ENCODE measurements around the gene DOK7. TPM values are rescaled to one million over a fixed set of nuclear protein-coding genes. Genes with fewer than 3 reads are reported as not detected.
A peak's percentile ranks its signal among the peaks of the same experiment; 100 is the strongest.

The DOK7 gene
- polyA plus RNA-seq, 3 donors, result not detected

DNA sequence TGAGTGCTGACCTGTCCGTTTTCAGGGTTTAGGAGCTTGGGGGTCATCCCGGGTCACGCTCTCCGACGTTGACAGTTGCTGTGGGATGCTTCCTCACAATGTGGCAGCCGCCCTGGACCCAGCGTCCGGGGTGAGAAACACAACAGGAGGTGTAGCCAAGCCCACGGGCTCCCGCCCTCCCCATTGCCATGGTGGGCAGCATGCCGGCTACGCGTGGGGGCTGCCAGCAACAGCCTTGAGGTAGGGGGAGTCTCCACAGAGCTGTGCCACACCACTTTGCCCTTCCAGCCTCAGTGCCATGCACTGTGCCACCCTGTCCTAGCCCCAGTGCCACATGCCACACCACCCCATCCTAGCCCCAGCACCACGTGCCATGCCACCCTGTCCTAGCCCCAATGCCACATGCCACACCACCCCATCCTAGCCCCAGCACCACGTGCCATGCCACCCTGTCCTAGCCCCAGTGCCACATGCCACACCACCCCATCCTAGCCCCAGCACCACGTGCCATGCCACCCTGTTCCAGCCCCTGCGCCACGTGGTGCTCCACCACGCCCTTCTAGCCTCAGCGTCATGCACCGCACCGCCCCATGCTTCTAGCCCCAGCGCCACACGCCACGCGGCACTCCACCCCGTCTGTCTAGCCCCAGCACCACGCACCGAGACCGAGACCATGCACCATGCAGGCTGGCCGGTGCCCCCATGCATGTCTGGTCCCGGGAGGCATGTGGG is 29.8 kb upstream of the DOK7 start:
- H3K27me3 ChIP-seq (ENCODE audit: control insufficient read depth in 2 of 2, insufficient read depth in 2 of 2, low read length in 2 of 2), result no peaks in the 10 kb centered on the region
- Mint-ChIP-seq H3K27me3 (ENCODE audit: low read depth in 3 of 3) (peaks cover 0 to 2% (median 1%) of the 10 kb centered on the region in 3 donors), H3K9me3 (no peaks in the 10 kb centered on the region), H3K4me1 (peaks cover 2% of the 10 kb centered on the region), H3K4me3 (no peak overlapping the region), H3K27ac (no peak overlapping the region), H3K36me3 (peaks cover 2 to 10% of the 10 kb centered on the region in 2 donors)
- no peak overlapping the region for H3K27ac ChIP-seq (ENCODE audit: low read depth in 1 of 2, low read length in 2 of 2)
- TF ChIP-seq, protein P1, sequence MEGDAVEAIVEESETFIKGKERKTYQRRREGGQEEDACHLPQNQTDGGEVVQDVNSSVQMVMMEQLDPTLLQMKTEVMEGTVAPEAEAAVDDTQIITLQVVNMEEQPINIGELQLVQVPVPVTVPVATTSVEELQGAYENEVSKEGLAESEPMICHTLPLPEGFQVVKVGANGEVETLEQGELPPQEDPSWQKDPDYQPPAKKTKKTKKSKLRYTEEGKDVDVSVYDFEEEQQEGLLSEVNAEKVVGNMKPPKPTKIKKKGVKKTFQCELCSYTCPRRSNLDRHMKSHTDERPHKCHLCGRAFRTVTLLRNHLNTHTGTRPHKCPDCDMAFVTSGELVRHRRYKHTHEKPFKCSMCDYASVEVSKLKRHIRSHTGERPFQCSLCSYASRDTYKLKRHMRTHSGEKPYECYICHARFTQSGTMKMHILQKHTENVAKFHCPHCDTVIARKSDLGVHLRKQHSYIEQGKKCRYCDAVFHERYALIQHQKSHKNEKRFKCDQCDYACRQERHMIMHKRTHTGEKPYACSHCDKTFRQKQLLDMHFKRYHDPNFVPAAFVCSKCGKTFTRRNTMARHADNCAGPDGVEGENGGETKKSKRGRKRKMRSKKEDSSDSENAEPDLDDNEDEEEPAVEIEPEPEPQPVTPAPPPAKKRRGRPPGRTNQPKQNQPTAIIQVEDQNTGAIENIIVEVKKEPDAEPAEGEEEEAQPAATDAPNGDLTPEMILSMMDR (IDR thresholded peaks at IDR 0.05), result no peak
- H2AFZ ChIP-seq (ENCODE audit: insufficient read depth, low read depth, low read length, poor library complexity, severe bottlenecking), result no peak overlapping the region
- no peak overlapping the region for H3K4me3 ChIP-seq (replicated peaks in 1 of 3; ENCODE audit: low read depth in 2 of 3, low read length in 3 of 3)
- no peaks in the 10 kb centered on the region for H3K79me2 ChIP-seq (ENCODE audit: insufficient read depth, low read length)
- H4K20me1 ChIP-seq (ENCODE audit: insufficient read depth, low read length), result no peaks in the 10 kb centered on the region
- no peak overlapping the region for H3K9ac ChIP-seq (ENCODE audit: insufficient read depth, low read length, poor library complexity, severe bottlenecking)
- H3K4me2 ChIP-seq (replicated peaks; ENCODE audit: extremely low read depth, low read length, poor library complexity, severe bottlenecking), result no peak overlapping the region
- H3K9me3 ChIP-seq (replicated peaks in 1 of 2; ENCODE audit: control insufficient read depth in 1 of 2, insufficient read depth in 1 of 2, low read length in 2 of 2), result no peaks in the 10 kb centered on the region
- no peak for DNase-seq
- H3K4me1 ChIP-seq (ENCODE audit: control insufficient read depth in 1 of 2, insufficient read depth in 2 of 2, low read length in 2 of 2), result peaks cover 3 to 8% of the 10 kb centered on the region in 2 donors
- WGBS (ENCODE audit: insufficient coverage), result 95% methylated on average over 31 of the region's 32 CpGs
- H3K36me3 ChIP-seq (replicated peaks in 1 of 2; ENCODE audit: control insufficient read depth in 1 of 2, insufficient read depth in 2 of 2, low read length in 2 of 2), result peaks cover 2 to 9% of the 10 kb centered on the region in 2 donors
- intact Hi-C loops (cut with micrococcal nuclease), result no loop called here

DNA sequence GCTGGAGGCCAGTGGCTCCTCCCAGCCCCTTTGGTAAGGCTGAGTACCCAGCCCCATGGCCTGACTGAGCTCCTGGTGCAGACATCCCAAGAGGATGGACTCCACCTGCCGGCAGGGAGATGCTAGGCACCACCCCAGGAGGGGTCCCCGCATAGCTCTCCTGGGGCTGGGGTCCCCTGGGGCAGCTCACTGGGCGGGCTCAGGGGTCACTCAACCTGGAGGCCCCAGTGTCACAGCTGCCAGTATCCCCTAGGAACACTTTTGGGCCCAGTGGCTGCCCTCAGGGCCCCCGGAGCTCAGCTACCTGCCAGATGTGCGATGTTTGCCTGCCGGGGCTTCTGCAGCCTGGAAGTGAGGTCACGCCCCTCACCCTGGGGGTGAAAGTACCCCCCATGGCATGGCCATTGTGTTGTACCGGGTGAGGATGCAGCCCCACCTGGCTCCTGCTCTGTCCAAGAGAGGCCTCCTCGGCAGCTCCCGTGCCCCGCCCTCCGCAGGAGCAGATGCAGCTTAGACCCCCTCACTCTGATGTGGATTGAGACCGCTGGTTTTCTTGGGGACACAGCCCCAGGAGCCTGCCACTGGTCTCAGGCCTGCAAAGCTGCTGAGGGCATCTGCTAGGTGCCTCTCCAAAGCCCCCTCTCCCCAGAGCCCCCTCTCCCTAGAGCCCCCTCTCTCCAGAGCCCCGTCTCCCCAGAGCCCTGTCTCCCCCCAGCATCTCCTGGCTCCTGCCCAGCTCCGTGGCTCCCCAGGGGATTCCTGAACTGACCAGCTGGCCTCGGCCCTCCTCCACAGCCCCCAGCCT is 28.0 kb upstream of the DOK7 start:
- Histone ChIP-seq H3K27ac (ENCODE audit: low read depth in 1 of 2, low read length in 2 of 2) (no peak overlapping the region), H3K4me2 (replicated peaks; ENCODE audit: extremely low read depth, low read length, poor library complexity, severe bottlenecking) (no peak overlapping the region), H3K4me3 (replicated peaks in 1 of 3; ENCODE audit: low read depth in 2 of 3, low read length in 3 of 3) (no peak overlapping the region), H4K20me1 (ENCODE audit: insufficient read depth, low read length) (no peaks in the 10 kb centered on the region), H3K27me3 (ENCODE audit: control insufficient read depth in 2 of 2, insufficient read depth in 2 of 2, low read length in 2 of 2) (no peaks in the 10 kb centered on the region), H3K9me3 (replicated peaks in 1 of 2; ENCODE audit: control insufficient read depth in 1 of 2, insufficient read depth in 1 of 2, low read length in 2 of 2) (no peaks in the 10 kb centered on the region), H3K4me1 (ENCODE audit: control insufficient read depth in 1 of 2, insufficient read depth in 2 of 2, low read length in 2 of 2) (peaks cover 3 to 8% of the 10 kb centered on the region in 2 donors), H3K79me2 (ENCODE audit: insufficient read depth, low read length) (no peaks in the 10 kb centered on the region), H3K36me3 (replicated peaks in 1 of 2; ENCODE audit: control insufficient read depth in 1 of 2, insufficient read depth in 2 of 2, low read length in 2 of 2) (no peaks in the 10 kb centered on the region), H2AFZ (ENCODE audit: insufficient read depth, low read depth, low read length, poor library complexity, severe bottlenecking) (no peak overlapping the region), H3K9ac (ENCODE audit: insufficient read depth, low read length, poor library complexity, severe bottlenecking) (no peak overlapping the region)
- no peaks in the 10 kb centered on the region for H3K9me3 Mint-ChIP-seq
- intact Hi-C loops (cut with micrococcal nuclease), result no loop called here
- peak overlapping the region in 1 of 7 donors; percentile 40 for H3K27ac Mint-ChIP-seq
- DNase-seq, result no peak
- 92% methylated on average over 16 of the region's 16 CpGs for WGBS (ENCODE audit: insufficient coverage)
- TF ChIP-seq, protein P1 (IDR thresholded peaks at IDR 0.05), result no peak
- H3K36me3 Mint-ChIP-seq, result peaks cover 0 to 2% of the 10 kb centered on the region in 2 donors
- peaks cover 6% of the 10 kb centered on the region for H3K4me1 Mint-ChIP-seq
- H3K27me3 Mint-ChIP-seq (ENCODE audit: low read depth in 3 of 3), result peaks cover 0 to 3% (median 1%) of the 10 kb centered on the region in 3 donors
- no peak overlapping the region for H3K4me3 Mint-ChIP-seq

Data from CD14-positive monocyte (primary cell).